ENCODE data around the gene CYB5R3. TPM values are rescaled to one million over a fixed set of nuclear protein-coding genes. Genes with fewer than 3 reads are reported as not detected.

The CYB5R3 gene
- total RNA-seq, result 84.3 and 86.9 TPM in 2 replicates

DNA sequence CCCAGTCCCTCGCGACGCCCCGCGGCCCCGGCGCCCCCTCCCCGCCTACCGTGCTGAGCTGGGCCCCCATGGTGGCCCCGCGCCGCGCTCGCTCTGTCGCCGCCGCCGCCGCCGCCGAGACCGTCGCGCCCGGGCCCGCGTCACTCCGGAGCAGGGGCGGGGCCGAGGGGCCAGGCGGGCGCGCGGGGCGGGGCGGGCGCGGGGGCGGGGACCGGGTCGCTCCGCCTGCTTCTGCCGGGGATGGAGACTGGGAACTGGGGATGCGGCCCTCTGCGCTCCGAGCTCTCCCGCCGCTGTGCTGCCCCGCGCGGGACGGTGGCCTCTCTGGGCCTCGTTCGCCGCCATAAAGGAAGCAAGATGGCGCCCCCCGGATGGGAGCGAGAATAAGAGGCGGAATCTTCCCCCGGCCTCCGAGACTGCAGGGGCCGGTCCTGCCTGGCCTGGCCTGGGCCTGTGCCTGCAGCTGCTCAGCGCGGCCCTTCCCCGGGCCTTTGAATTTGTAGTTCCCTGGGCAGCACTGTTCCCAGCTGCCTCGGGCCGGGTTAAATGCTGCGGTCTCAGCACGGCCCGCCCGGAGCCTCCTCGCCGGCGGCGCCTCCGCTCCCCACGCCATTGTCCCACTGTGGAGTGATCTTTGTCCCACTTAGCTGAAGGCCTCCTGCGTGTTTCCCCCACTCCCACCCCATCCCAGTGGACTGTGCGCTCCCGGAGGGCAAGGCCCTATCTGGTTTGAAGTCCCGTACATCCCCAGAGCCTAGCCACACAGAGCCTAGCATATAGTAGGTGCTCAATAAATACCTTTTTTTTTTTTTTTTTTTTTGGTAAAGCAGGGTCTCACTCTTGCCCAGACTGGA lies at the start of gene CYB5R3:
TSS of gene CYB5R3 (minus strand) at position 147 of the 854 bp plus-strand sequence. CDS start at position 70, 77 bp downstream.
- Histone ChIP-seq H3K36me3 (ENCODE audit: insufficient read depth, low read length) (no peaks in the 10 kb centered on the region), H3K4me1 (ENCODE audit: insufficient read depth, low read length) (peaks cover 38% of the 10 kb centered on the region), H3K27me3 (ENCODE audit: insufficient read depth, low read length) (no peaks in the 10 kb centered on the region), H3K4me3 (ENCODE audit: insufficient read depth, low read length) (peak within 1 kb of the TSS; percentile 99), H2AFZ (ENCODE audit: low read length) (peak within 1 kb of the TSS; percentile 90), H3K9me3 (ENCODE audit: low read depth, low read length) (no peaks in the 10 kb centered on the region), H3K4me2 (ENCODE audit: insufficient read depth, low read length) (peak within 1 kb of the TSS; percentile 85), H3K79me2 (ENCODE audit: insufficient read depth, low read length) (peaks cover 51% of the 10 kb centered on the region), H4K20me1 (ENCODE audit: insufficient read depth, low read length) (peaks cover 30% of the 10 kb centered on the region), H3K27ac (ENCODE audit: low read depth, low read length) (peak within 1 kb of the TSS; percentile 88)
- DNase-seq (ENCODE audit: insufficient read length, low spot score, missing footprints), result peak; percentile 100
- TF ChIP-seq, protein P1, sequence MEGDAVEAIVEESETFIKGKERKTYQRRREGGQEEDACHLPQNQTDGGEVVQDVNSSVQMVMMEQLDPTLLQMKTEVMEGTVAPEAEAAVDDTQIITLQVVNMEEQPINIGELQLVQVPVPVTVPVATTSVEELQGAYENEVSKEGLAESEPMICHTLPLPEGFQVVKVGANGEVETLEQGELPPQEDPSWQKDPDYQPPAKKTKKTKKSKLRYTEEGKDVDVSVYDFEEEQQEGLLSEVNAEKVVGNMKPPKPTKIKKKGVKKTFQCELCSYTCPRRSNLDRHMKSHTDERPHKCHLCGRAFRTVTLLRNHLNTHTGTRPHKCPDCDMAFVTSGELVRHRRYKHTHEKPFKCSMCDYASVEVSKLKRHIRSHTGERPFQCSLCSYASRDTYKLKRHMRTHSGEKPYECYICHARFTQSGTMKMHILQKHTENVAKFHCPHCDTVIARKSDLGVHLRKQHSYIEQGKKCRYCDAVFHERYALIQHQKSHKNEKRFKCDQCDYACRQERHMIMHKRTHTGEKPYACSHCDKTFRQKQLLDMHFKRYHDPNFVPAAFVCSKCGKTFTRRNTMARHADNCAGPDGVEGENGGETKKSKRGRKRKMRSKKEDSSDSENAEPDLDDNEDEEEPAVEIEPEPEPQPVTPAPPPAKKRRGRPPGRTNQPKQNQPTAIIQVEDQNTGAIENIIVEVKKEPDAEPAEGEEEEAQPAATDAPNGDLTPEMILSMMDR (IDR thresholded peaks at IDR 0.05; ENCODE audit: extremely low read depth, low read depth, low read length), result no peak

DNA sequence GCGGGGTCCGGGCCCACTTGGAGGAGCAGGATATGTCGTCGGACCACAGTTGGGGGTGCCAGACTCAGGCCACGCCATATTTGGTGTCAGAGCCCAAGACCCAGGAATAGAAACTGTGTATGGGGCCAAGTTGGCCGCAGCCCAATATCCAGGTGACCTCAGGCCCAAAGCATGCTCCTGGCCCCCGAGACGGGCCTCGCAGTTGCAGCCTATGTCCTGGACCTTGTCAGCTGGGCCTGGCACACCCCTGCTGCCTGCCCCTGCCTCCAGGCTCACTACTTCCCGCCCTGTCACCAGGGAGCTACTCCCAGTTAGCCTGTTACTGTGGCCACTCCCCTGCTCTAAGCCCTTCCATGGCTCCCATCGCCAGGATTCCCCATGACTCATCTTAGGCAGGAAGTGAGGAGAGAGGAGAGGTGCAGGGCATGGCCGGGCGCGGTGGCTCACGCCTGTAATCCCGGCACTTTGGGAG lies 48.4 kb upstream of the CYB5R3 start:
- H3K36me3 ChIP-seq (ENCODE audit: insufficient read depth, low read length), result no peaks in the 10 kb centered on the region
- no peaks in the 10 kb centered on the region for H3K27me3 ChIP-seq (ENCODE audit: insufficient read depth, low read length)
- peaks cover 17% of the 10 kb centered on the region for H3K4me1 ChIP-seq (ENCODE audit: insufficient read depth, low read length)
- H2AFZ ChIP-seq (ENCODE audit: low read length), result no peak overlapping the region
- TF ChIP-seq, protein P1 (IDR thresholded peaks at IDR 0.05; ENCODE audit: extremely low read depth, low read depth, low read length), result no peak
- H3K27ac ChIP-seq (ENCODE audit: low read depth, low read length), result no peak overlapping the region
- no peak overlapping the region for H3K4me2 ChIP-seq (ENCODE audit: insufficient read depth, low read length)
- H3K4me3 ChIP-seq (ENCODE audit: insufficient read depth, low read length), result no peak overlapping the region
- peak; percentile 98 for DNase-seq (ENCODE audit: insufficient read length, low spot score, missing footprints)
- H3K79me2 ChIP-seq (ENCODE audit: insufficient read depth, low read length), result peaks cover 27% of the 10 kb centered on the region
- H4K20me1 ChIP-seq (ENCODE audit: insufficient read depth, low read length), result no peaks in the 10 kb centered on the region
- no peaks in the 10 kb centered on the region for H3K9me3 ChIP-seq (ENCODE audit: low read depth, low read length)

GRCh38 chr22:42696331-42696967 lies 47.3 kb upstream of the CYB5R3 start:
- Histone ChIP-seq H3K36me3 (ENCODE audit: insufficient read depth, low read length) (no peaks in the 10 kb centered on the region), H3K4me2 (ENCODE audit: insufficient read depth, low read length) (no peak overlapping the region), H4K20me1 (ENCODE audit: insufficient read depth, low read length) (no peaks in the 10 kb centered on the region), H3K9me3 (ENCODE audit: low read depth, low read length) (no peaks in the 10 kb centered on the region), H3K79me2 (ENCODE audit: insufficient read depth, low read length) (peaks cover 21% of the 10 kb centered on the region), H3K4me3 (ENCODE audit: insufficient read depth, low read length) (no peak overlapping the region), H2AFZ (ENCODE audit: low read length) (no peak overlapping the region), H3K27me3 (ENCODE audit: insufficient read depth, low read length) (no peaks in the 10 kb centered on the region), H3K27ac (ENCODE audit: low read depth, low read length) (no peak overlapping the region), H3K4me1 (ENCODE audit: insufficient read depth, low read length) (peaks cover 17% of the 10 kb centered on the region)
- DNase-seq (ENCODE audit: insufficient read length, low spot score, missing footprints), result peak; percentile 91
- TF ChIP-seq, protein P1 (IDR thresholded peaks at IDR 0.05; ENCODE audit: extremely low read depth, low read depth, low read length), result no peak

- H3K27me3 ChIP-seq (ENCODE audit: insufficient read depth, low read length), result no peaks in the 10 kb centered on the region
- TF ChIP-seq, protein P1 (IDR thresholded peaks at IDR 0.05; ENCODE audit: extremely low read depth, low read depth, low read length), result no peak
- peak; percentile 79 for DNase-seq (ENCODE audit: insufficient read length, low spot score, missing footprints)
- H4K20me1 ChIP-seq (ENCODE audit: insufficient read depth, low read length), result no peaks in the 10 kb centered on the region
- H3K36me3 ChIP-seq (ENCODE audit: insufficient read depth, low read length), result no peaks in the 10 kb centered on the region
- H3K4me2 ChIP-seq (ENCODE audit: insufficient read depth, low read length), result no peak overlapping the region
- no peak overlapping the region for H3K27ac ChIP-seq (ENCODE audit: low read depth, low read length)
- peaks cover 13% of the 10 kb centered on the region for H3K79me2 ChIP-seq (ENCODE audit: insufficient read depth, low read length)
- H3K9me3 ChIP-seq (ENCODE audit: low read depth, low read length), result no peaks in the 10 kb centered on the region
- H3K4me3 ChIP-seq (ENCODE audit: insufficient read depth, low read length), result no peak overlapping the region
- no peak overlapping the region for H2AFZ ChIP-seq (ENCODE audit: low read length)
- peaks cover 17% of the 10 kb centered on the region for H3K4me1 ChIP-seq (ENCODE audit: insufficient read depth, low read length)
Observed at GRCh38 chr22:42695294-42695693, 46.1 kb upstream of the CYB5R3 start.
